ENCODE data around the gene THBS3. TPM values are rescaled to one million over a fixed set of nuclear protein-coding genes. Genes with fewer than 3 reads are reported as not detected.

THBS3 gene
- total RNA-seq, 2 experiments from 2014 or later, result 11.1 to 28.7 TPM

DNA sequence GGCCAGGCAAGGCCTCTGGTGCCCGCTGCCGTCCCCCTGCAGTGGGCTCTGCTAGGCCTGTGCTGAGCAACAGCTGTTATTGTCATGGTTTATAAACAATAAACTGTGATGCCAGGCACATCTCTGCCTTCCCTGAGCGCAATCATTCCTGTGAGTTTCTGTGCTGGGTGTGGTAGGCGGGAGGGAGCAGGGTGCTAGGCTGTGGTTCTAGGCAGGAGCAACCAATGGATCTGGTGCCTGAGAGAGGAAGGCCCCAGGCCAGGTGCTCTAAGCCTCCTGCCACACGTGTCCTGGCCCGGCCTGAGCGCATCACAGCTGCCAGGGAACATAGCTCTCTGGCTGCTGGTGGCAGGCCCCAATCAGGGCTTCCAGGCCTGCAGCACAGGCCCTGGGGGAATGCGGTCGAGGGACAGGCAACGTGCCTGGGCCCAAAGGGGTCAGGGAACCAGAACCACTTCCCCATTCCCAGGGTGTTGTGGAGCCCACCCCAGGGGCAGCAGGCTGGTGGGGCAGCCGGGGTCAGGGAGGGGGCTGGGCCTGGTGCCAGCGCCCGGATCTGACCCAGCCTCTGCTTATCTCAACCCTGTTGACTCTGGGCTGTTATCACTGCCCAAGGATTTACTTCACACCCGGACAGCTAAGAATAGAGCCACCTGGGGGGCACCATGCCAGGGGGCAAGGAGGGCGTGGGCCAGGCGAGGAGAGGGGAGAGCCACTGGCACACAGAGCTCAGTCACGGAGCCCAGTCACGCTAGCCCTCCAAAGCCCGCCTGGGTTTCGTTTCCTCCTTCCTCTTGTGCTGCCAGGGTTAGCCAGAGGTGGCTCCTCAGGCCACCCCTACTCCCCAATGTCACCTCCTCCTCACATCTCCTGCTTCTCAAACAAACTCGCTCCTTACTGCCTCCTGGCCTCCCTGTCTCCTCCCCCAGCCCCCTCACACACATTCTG lies 22.6 kb downstream of the THBS3 start:
- Histone ChIP-seq H3K9me2 (ENCODE audit: insufficient read depth, low read length) (no peaks in the 10 kb centered on the region), H3K79me2 (ENCODE audit: insufficient read depth, low read depth, low read length) (no peaks in the 10 kb centered on the region), H3K9me3 (ENCODE audit: low read length) (no peaks in the 10 kb centered on the region), H3K36me3 (ENCODE audit: insufficient read depth, low read length) (no peaks in the 10 kb centered on the region), H4K20me1 (ENCODE audit: insufficient read depth, low read length) (no peaks in the 10 kb centered on the region), H3K4me1 (ENCODE audit: insufficient read depth, low read length, poor library complexity, severe bottlenecking) (peaks cover 20% of the 10 kb centered on the region), H3K27ac (ENCODE audit: low read depth, low read length, poor library complexity, severe bottlenecking) (peak overlapping the region; percentile 14), H3K4me2 (ENCODE audit: low read length) (peak overlapping the region; percentile 65), H3K4me3 (ENCODE audit: low read depth, low read length, poor library complexity, severe bottlenecking) (peak overlapping the region; percentile 22), H2AFZ (ENCODE audit: low read length) (peak overlapping the region; percentile 44; the same call in 1 of the 2 replicates)
- intact Hi-C loops (cut with micrococcal nuclease; ENCODE audit: unreplicated experiment), result no loop called here
- ChIA-PET POLR2A (interaction anchor here (0.6 to 1.8 kb wide), 4 partner anchors 9 to 122 kb away, joined by 3 to 8 read pairs (median 3); partner anchors contain the start of gene KRTCAP2), CTCF (ENCODE audit: unreplicated experiment) (interaction anchor here (1.0 to 1.2 kb wide), 4 partner anchors 8 to 12 kb away, joined by 4 to 6 read pairs (median 5); partner anchors contain the start of gene KRTCAP2)
- TF ChIP-seq, protein P1, sequence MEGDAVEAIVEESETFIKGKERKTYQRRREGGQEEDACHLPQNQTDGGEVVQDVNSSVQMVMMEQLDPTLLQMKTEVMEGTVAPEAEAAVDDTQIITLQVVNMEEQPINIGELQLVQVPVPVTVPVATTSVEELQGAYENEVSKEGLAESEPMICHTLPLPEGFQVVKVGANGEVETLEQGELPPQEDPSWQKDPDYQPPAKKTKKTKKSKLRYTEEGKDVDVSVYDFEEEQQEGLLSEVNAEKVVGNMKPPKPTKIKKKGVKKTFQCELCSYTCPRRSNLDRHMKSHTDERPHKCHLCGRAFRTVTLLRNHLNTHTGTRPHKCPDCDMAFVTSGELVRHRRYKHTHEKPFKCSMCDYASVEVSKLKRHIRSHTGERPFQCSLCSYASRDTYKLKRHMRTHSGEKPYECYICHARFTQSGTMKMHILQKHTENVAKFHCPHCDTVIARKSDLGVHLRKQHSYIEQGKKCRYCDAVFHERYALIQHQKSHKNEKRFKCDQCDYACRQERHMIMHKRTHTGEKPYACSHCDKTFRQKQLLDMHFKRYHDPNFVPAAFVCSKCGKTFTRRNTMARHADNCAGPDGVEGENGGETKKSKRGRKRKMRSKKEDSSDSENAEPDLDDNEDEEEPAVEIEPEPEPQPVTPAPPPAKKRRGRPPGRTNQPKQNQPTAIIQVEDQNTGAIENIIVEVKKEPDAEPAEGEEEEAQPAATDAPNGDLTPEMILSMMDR (conservative IDR thresholded peaks at IDR 0.05; ENCODE audit: low read length), result peak; percentile 54
- no peak for TF ChIP-seq EZH2phosphoT487 (IDR thresholded peaks at IDR 0.05; ENCODE audit: borderline replicate concordance, low read depth, low read length)
- BruUV-seq (replicated peaks), result no TSS peak
- peak; percentile 77 for DNase-seq (ENCODE audit: low spot score)

DNA sequence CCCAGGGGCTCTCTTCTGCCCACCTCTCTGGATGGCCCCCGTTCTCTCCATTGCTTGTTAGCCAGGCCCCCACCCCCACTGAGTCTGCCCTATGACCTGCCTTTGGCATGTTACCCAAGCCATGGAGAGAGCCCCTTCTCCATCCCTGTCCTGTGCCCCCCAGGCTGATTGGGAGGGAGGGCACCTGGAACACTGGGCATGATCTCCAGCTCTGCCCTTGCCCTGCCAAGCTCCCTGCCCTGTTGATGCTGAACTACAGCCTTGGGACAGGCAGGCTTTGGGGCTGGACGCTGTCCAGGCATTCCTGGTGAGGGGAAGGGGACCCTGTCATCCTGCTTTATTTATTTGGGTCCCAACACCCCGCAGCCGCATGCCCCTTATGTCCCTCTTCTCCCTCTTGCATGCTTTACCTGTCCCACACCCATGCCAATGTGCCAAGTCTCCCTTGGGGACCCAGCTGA lies 23.3 kb downstream of the THBS3 start:
- no peak overlapping the region for H3K4me3 ChIP-seq (ENCODE audit: low read depth, low read length, poor library complexity, severe bottlenecking)

More for the DNA sequence above, 23.3 kb downstream of the THBS3 start:
- POLR2A ChIA-PET, result interaction anchor here (0.6 to 1.8 kb wide), 4 partner anchors 9 to 122 kb away, joined by 3 to 8 read pairs (median 3); partner anchors contain the start of gene KRTCAP2
- Histone ChIP-seq H3K36me3 (ENCODE audit: insufficient read depth, low read length) (no peaks in the 10 kb centered on the region), H3K4me2 (ENCODE audit: low read length) (peak overlapping the region; percentile 65), H3K9me3 (ENCODE audit: low read length) (no peaks in the 10 kb centered on the region), H3K4me1 (ENCODE audit: insufficient read depth, low read length, poor library complexity, severe bottlenecking) (peaks cover 20% of the 10 kb centered on the region), H2AFZ (ENCODE audit: low read length) (no peak overlapping the region), H3K27ac (ENCODE audit: low read depth, low read length, poor library complexity, severe bottlenecking) (no peak overlapping the region), H3K79me2 (ENCODE audit: insufficient read depth, low read depth, low read length) (no peaks in the 10 kb centered on the region), H3K9me2 (ENCODE audit: insufficient read depth, low read length) (no peaks in the 10 kb centered on the region), H4K20me1 (ENCODE audit: insufficient read depth, low read length) (no peaks in the 10 kb centered on the region)
- no peak for TF ChIP-seq EZH2phosphoT487 (IDR thresholded peaks at IDR 0.05; ENCODE audit: borderline replicate concordance, low read depth, low read length)
- TF ChIP-seq, protein P1 (conservative IDR thresholded peaks at IDR 0.05; ENCODE audit: low read length), result no peak
- intact Hi-C loops (cut with micrococcal nuclease; ENCODE audit: unreplicated experiment), result no loop called here
- CTCF ChIA-PET (ENCODE audit: unreplicated experiment), result no interaction called here
- no peak for DNase-seq (ENCODE audit: low spot score)
- no TSS peak for BruUV-seq (replicated peaks)
